Measurements from ENCODE around the gene C11orf86.
"Not testable (repeated sequence)": the region's sequence is repeated elsewhere in the genome, so short reads cannot be mapped to it uniquely, and the experiment has no call there.

The C11orf86 gene

GRCh38 chr11:66967670-66968425, 7.3 kb upstream of the C11orf86 start:
- no peak for DNase-seq

- DNase-seq: no peak
Measured at GRCh38 chr11:66969584-66970225, 5.4 kb upstream of the C11orf86 start.

- no peak for DNase-seq
Measured at GRCh38 chr11:66970371-66970806, 4.7 kb upstream of the C11orf86 start.

DNA sequence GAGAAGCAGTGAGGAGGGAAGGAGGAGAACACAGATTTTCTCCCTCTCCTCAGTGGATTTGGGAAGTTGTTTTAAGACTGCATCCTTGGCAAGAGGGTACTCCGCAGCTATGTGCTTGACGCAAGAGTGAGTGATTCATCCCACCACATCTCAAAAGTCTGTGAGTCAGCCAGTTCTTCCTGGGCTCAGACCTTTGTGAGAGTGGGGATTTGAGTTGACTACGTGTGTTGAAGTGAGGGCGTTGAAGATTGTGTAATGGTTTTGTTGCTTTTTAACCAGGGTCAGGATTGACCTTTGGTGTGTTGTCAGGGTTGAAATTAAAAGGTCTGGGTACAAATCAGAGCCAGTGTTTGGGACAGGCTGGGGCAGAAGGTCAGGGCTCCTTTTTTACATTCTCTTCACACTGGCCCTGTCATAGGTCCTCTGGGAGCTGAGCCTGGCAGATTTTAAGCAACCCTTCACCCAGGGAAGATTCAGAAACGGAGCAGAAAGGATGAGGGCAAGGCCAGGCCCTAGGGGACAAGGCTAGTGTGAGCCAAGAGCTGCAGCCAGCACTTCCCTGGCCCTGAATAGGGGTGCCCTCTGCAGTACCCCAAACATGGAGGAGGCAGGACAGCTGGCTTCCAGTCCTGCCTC, 4.2 kb upstream of the C11orf86 start:
- DNase-seq: no peak

GRCh38 chr11:66971488-66971887, 3.6 kb upstream of the C11orf86 start:
- DNase-seq: no peak

GRCh38 chr11:66973956-66974580, 1.0 kb upstream of the C11orf86 start:
- no peak for DNase-seq

DNA sequence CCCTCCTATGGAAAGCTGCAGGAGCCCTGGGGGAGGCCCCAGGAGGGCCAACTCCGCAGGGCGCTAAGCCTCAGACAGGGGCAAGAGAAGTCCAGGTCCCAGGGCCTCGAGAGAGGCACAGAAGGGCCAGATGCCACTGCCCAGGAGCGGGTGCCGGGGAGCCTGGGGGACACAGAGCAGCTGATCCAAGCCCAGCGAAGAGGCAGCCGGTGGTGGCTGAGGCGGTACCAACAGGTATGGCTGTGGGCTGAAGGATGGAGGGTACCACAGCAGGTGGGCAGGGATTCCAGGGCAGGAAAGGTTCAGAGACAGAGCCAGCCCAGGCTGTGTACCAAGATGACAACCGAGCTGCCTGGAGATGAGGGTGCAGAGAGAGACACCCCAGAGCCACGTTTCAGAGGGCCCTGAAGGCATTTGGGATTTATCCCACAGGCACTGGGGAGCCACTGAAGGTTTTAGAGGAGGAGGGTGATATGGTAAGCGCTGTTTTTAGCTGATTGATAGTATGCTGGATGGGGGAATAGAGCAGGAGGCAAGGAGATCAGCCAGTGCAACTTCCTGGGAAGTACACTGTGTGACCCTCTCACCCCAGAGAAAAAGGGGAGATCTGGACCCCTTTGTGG, 412 bp downstream of the C11orf86 start:
- DNase-seq: no peak

- peak in 1 of 4 experiments; percentile 8 for DNase-seq
Measured at GRCh38 chr11:66976028-66976467, 944 bp downstream of the C11orf86 start.

DNA sequence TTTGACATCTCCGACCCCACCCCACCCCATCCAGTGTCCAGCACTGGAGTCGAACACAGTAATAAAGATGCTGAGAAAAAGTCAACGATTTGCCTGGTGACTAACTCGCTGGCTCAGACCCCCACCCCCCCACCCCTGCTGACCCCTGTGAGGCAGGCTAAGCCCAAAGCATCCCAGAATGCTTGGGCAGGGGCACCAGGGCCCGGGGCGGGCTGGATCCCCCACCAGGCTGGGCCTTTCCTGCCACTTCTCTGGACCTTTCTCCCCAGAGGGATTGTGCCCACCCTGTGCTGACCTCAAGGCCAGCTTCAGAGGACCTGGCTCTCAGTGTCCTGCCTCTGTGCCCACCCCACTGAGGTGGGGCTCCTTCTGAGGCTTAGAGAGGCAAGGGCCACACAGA, 1.8 kb downstream of the C11orf86 start:
- no peak for DNase-seq

DNA sequence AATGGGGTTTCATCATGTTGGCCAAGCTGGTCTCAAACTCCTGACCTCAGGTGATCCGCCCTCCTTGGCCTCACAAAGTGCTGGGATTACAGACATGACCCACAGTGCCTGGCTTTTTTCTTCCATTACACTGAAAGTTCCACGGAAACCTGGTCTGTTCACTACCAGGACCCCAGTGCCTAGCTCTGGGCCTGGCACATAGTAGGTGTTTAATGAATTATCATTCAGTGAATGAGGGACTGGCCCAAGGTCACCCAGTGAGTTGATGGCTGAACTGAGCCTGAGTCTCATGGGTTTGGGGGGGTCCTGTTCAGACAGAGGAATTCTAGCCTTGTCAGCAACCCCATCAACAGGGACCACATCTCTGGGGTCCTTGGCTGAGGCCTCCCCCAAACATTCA, 3.1 kb downstream of the C11orf86 start:
- no peak for DNase-seq

- DNase-seq: no peak
Measured at GRCh38 chr11:66978717-66979116, 3.6 kb downstream of the C11orf86 start.

GRCh38 chr11:66979336-66979980, 4.4 kb downstream of the C11orf86 start:
- no peak for DNase-seq

DNA sequence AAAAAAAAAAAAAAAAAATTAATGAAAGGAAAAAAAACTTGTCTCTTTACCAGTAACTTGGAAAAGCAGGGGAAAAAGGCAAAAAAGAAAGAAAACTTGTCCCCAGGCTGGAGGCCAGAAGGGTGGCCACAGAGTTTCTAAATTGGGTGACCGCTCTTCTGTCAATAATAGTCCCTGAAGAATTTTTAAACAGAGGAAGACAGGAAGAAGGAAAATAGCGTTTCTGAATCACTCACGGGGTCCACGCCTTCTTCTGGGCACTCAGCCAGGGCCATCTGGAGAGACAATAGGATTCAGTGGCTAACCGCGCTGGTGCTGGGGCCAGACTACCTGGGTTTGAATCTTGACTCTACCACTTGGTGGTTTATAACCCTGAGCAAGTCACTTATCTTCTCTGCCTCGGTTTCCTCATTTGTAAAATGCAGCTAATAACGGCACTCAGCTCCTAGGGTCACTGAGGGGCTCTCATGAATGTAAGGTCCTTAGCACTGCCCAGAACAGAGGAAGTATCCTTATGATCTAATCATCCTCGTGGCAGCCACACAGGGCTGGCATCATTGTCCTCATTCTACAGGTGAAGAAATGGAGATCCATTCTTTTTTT, 7.0 kb downstream of the C11orf86 start:
- DNase-seq: no peak

- DNase-seq: no peak
Measured at GRCh38 chr11:66983275-66983924, 8.3 kb downstream of the C11orf86 start.

DNA sequence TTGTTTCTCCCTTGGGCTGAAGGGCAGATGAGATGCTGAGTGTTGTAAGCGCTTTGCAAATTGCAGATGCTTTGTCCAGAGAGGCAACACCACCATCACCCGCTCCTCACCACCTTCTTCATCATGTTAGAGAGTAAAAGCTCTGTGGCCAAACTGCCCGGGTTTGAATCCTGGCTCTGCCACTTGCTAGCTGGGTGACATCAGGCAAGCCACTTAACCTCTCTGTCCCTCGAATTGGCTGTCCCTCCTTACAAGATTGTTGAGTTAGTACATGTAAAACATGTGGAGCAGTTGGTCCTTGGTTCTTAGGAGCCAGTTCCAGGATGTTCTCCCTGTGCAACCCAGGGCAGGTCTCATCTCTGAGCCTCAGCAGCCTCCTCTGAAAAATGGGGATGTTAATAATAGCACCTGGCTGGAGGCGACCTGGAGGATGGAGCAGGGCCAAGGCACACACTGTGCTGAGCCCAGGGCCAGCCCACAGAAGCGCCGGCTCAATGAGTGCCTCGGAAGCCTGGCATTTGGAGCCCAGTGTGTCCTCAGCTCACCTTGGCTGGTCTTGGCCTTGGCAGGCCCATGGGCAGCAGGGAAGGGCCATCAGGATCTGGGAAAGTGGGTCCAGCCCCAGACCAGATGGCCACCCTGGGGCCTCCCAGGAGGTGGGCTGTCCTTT, 10.5 kb downstream of the C11orf86 start:
- DNase-seq: no peak

DNA sequence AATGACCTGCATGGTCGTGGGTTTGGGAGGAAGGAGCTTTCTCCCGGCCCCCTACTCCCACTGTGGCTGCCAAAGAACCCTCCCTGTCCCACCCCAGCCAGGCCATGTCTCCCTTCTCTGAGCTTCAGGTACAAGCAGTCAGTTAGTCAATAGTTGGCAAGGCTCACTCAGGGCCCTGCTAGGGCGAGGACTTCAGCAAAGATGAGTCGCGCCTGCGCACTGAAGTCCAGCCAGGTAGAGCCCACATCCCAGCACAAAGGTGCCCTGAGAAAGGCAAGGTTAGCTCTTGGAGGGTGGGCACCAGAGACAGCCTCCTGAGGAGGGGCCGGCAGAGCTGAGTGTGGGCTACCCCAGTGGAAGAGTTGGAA, 11.1 kb downstream of the C11orf86 start:
- no peak for DNase-seq

- DNase-seq: no peak
Measured at GRCh38 chr11:66987158-66987620, 12.1 kb downstream of the C11orf86 start.

DNA sequence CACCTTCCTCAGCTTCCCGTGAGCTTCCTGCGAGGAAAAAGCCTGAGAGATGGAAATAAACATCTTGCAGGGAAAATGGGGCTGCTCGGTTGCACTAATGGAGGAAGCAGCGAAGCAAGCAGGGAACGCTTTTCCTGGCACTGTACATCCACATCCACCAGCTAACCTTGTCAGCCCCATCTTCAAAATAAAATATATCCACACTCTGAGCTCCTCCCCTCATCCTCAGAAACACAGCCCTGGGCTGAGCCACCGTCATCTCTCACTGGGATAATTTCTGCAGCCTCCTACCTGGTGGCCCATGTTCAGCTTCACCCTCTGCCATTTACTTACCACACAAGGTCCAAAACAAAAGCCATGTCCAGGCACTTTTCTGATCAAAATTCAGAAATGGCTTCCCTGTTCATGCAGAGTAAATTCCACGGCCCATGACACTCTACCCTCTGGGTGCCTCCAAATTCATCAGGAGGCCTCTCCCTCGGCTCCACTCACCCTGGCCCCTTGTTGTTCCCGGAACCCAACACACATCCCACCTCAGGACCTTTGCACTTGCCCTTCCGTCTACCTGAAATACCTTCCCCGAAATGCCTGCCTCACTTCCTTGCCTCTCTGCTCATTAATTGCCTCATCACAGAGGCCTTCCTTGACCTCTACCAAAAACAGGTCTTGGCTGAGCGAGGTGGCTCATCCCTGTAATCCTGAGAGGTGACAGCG, 13.0 kb downstream of the C11orf86 start:
- no peak for DNase-seq

DNA sequence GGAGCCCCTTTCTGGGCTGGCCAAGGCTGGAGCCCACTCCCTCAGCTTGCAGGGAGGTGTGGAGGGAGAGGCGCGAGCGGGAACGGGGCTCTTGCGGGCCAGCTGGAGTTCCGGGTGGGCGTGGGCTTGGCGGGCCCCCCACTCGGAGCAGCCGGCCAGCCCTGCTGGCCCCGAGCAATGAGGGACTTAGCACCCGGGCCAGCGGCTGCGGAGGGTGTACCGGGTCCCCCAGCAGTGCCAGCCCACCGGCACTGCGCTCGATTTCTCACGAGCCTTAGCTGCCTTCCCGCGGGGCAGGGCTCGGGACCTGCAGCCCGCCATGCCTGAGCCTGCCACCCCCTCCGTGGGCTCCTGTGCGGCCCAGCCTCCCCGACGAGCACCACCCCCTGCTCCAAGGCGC, 13.6 kb downstream of the C11orf86 start:
- not testable (repeated sequence) for DNase-seq

DNA sequence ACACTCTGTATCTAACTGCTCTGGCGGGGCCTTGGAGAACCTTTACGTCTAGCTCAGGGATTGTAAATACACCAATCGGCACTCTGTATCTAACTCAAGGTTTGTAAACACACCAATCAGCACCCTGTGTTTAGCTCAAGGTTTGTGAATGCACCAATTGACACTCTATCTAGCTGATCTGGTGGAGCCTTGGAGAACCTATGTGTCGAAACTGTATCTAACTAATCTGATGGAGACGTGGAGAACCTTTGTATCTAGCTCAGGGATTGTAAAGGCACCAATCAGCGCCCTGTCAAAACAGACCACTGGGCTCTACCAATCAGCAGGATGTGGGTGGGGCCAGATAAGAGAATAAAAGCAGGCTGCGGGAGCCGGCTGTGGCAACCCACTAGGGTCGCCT, 14.3 kb downstream of the C11orf86 start:
- DNase-seq: not testable (repeated sequence)
